ENCODE measurements around the gene ITGB7.
A peak's percentile ranks its signal among the peaks of the same experiment; 100 is the strongest.

ITGB7 gene

GRCh38 chr12:53207042-53207441, at the start of gene ITGB7:
Gene ITGB7, minus strand, starts transcription at chr12:53207251. Its CDS starts 6,808 bp downstream, at chr12:53200443.
- peak in 1 of 10 donors; percentile 42 for DNase-seq
- intact Hi-C loops (cut with DNase I): no loop called here

- no peak for DNase-seq
- intact Hi-C loops (cut with DNase I): no loop called here
These were observed 48.9 kb upstream of the ITGB7 start for GRCh38 chr12:53255996-53256395.

- DNase-seq: peak in 2 of 10 donors; percentile 6 to 59
- intact Hi-C loops (cut with DNase I): loop anchor here (5.0 kb wide), 1 partner anchor 42 kb away; the partner anchor contains the start of genes MYG1 and PFDN5
These were observed 47.9 kb upstream of the ITGB7 start for GRCh38 chr12:53254816-53255545.

- intact Hi-C loops (cut with DNase I): loop anchor here (5.0 kb wide), 1 partner anchor 44 kb away; the partner anchor contains the start of genes MYG1 and PFDN5
- DNase-seq: peak in 3 of 10 donors; percentile 44 to 65 (median 55)
These were observed 46.2 kb upstream of the ITGB7 start for GRCh38 chr12:53253298-53253697.

GRCh38 chr12:53252349-53252916, 45.4 kb upstream of the ITGB7 start:
- DNase-seq: peak in 3 of 10 donors; percentile 49 to 82 (median 82)
- intact Hi-C loops (cut with DNase I): loop anchor here (5.0 kb wide), 1 partner anchor 45 kb away; the partner anchor contains the start of genes MYG1 and PFDN5

GRCh38 chr12:53251477-53252348, 44.7 kb upstream of the ITGB7 start:
- DNase-seq: peak; percentile 66 to 96 (median 72)
- intact Hi-C loops (cut with DNase I): loop anchor here (1.0 to 5.0 kb wide), 2 partner anchors 38 to 46 kb away; partner anchors contain the start of genes MYG1 and PFDN5

- intact Hi-C loops (cut with DNase I): no loop called here
- no peak for DNase-seq
These were observed 38.2 kb upstream of the ITGB7 start for GRCh38 chr12:53245286-53245685.

GRCh38 chr12:53244337-53244736, 37.3 kb upstream of the ITGB7 start:
- peak in 2 of 10 donors; percentile 9 to 25 for DNase-seq
- intact Hi-C loops (cut with DNase I): no loop called here

GRCh38 chr12:53241623-53242412, 34.8 kb upstream of the ITGB7 start:
- intact Hi-C loops (cut with DNase I): no loop called here
- DNase-seq: peak in 3 of 10 donors; percentile 39 to 70 (median 52)

- intact Hi-C loops (cut with DNase I): no loop called here
- peak in 3 of 10 donors; percentile 6 to 53 (median 9) for DNase-seq
These were observed 32.7 kb upstream of the ITGB7 start for GRCh38 chr12:53239643-53240258.

- intact Hi-C loops (cut with DNase I): no loop called here
- peak in 3 of 10 donors; percentile 6 to 43 (median 7) for DNase-seq
These were observed 29.5 kb upstream of the ITGB7 start for GRCh38 chr12:53236443-53237111.

GRCh38 chr12:53235742-53236442, 28.8 kb upstream of the ITGB7 start:
- DNase-seq: peak in 3 of 10 donors; percentile 35 to 74 (median 71)
- intact Hi-C loops (cut with DNase I): no loop called here

- DNase-seq: peak in 3 of 10 donors; percentile 29 to 59 (median 50)
- intact Hi-C loops (cut with DNase I): no loop called here
These were observed 28.1 kb upstream of the ITGB7 start for GRCh38 chr12:53235164-53235563.

- intact Hi-C loops (cut with DNase I): no loop called here
- peak in 2 of 10 donors; percentile 36 to 51 for DNase-seq
These were observed 27.3 kb upstream of the ITGB7 start for GRCh38 chr12:53234271-53234914.

GRCh38 chr12:53233671-53234121, 26.6 kb upstream of the ITGB7 start:
- intact Hi-C loops (cut with DNase I): no loop called here

GRCh38 chr12:53232646-53233461, 25.8 kb upstream of the ITGB7 start:
- DNase-seq: peak in 5 of 10 donors; percentile 27 to 91 (median 81)
- intact Hi-C loops (cut with DNase I): no loop called here

More at GRCh38 chr12:53233671-53234121, 26.6 kb upstream of the ITGB7 start:
- peak in 2 of 10 donors; percentile 60 to 72 for DNase-seq
